ENCODE data around the gene POMT1.

POMT1 gene

GRCh38 chr9:131555841-131556673 lies 53.3 kb downstream of the POMT1 start:
- no peak for DNase-seq

- DNase-seq: no peak
Measured at GRCh38 chr9:131557855-131558548, 55.3 kb downstream of the POMT1 start.

- DNase-seq: no peak
Measured at GRCh38 chr9:131559421-131560000, 56.8 kb downstream of the POMT1 start.

GRCh38 chr9:131562032-131562959 lies 59.6 kb downstream of the POMT1 start:
- no peak for DNase-seq

DNA sequence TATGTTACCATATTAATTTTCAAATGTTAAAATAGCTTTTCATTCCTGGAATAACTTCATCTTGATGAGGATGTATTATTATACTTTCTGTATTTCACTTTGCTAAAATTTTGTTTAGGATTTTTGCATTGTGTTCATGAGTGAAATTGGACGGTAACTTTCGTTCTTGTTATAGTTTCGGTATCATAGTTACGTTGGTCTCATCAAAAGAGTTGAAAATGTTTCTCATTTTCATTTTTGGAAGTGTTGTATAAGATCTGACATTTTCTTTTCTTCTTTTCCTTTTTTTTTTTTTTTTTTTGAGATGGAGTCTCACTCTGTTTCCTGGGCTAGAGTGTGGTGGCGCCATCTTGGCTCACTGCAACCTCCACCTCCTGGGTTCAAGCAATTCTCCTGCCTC lies 62.7 kb downstream of the POMT1 start:
- peak in 1 of 5 experiments; percentile 41 for DNase-seq

- DNase-seq: no peak
Measured at GRCh38 chr9:131566158-131566557, 63.4 kb downstream of the POMT1 start.

GRCh38 chr9:131567910-131568309 lies 65.2 kb downstream of the POMT1 start:
- no peak for DNase-seq

Measured in T-helper 2 cell (primary cell).